GM23248 (cell line): ENCODE results near the gene IL6R. TPM values are rescaled to one million over a fixed set of nuclear protein-coding genes. Genes with fewer than 3 reads are reported as not detected.

Source experiments
- DNase-seq: peaks from one replicate; pipeline ENCODE4 v3.0.0-alpha.2; 2015
- H2AFZ ChIP-seq: fragments of 200-600 bp; sonication (generic); 2 replicates; pipeline ENCODE4 v1.6.1; 2016; ENCODE audit warnings: antibody characterized with exemption
- H3F3A ChIP-seq: fragments of 200-600 bp; sonication (generic); 2 replicates; pipeline ENCODE4 v1.6.1; 2016; ENCODE audit warnings: mild to moderate bottlenecking, antibody characterized with exemption, mixed run types; ENCODE audit not compliant: insufficient read depth
- H3K27ac ChIP-seq: fragments of 200-600 bp; sonication (generic); 2 replicates; pipeline ENCODE4 v1.5.1; 2016; ENCODE audit warnings: mild to moderate bottlenecking
- H3K27me3 ChIP-seq: fragments of 200-600 bp; sonication (generic); replicated peaks from 2 replicates; pipeline ENCODE4 v1.6.1; 2016; ENCODE audit warnings: mild to moderate bottlenecking; ENCODE audit not compliant: insufficient read depth
- H3K36me3 ChIP-seq: fragments of 200-600 bp; sonication (generic); 2 replicates; pipeline ENCODE4 v1.6.1; 2016; ENCODE audit warnings: low read depth, mild to moderate bottlenecking
- H3K4me1 ChIP-seq: fragments of 200-600 bp; sonication (generic); 2 replicates; pipeline ENCODE4 v1.6.1; 2016; ENCODE audit warnings: mild to moderate bottlenecking; ENCODE audit not compliant: insufficient read depth
- H3K4me2 ChIP-seq: fragments of 200-600 bp; sonication (generic); one replicate; pipeline ENCODE4 v1.6.1; 2016; ENCODE audit warnings: mild to moderate bottlenecking; ENCODE audit not compliant: unreplicated experiment
- H3K4me3 ChIP-seq: fragments of 200-600 bp; sonication (generic); 2 replicates; pipeline ENCODE4 v1.5.1; 2016; ENCODE audit warnings: mild to moderate bottlenecking
- H3K79me2 ChIP-seq: fragments of 200-600 bp; sonication (generic); 2 replicates; pipeline ENCODE4 v1.6.1; 2016; ENCODE audit warnings: mild to moderate bottlenecking; ENCODE audit not compliant: insufficient read depth
- H3K9ac ChIP-seq: fragments of 200-600 bp; sonication (generic); 2 replicates; pipeline ENCODE4 v1.6.1; 2016; ENCODE audit warnings: mild to moderate bottlenecking
- H3K9me2 ChIP-seq: fragments of 200-600 bp; sonication (generic); 2 replicates; pipeline ENCODE4 v1.6.1; 2016; ENCODE audit warnings: mixed run types, mild to moderate bottlenecking, moderate library complexity; ENCODE audit not compliant: insufficient read depth
- H3K9me3 ChIP-seq: fragments of 200-600 bp; sonication (generic); one replicate; pipeline ENCODE4 v1.6.1; 2017; ENCODE audit warnings: low read depth
- H4K20me1 ChIP-seq: fragments of 200-600 bp; sonication (generic); 2 replicates; pipeline ENCODE4 v1.6.0; 2016; ENCODE audit not compliant: insufficient read depth
- EZH2 ChIP-seq: fragments of 200-600 bp; sonication (generic); IDR thresholded peaks from 2 replicates; pipeline ENCODE4 v1.6.1; 2018; ENCODE audit warnings: antibody characterized with exemption, mild to moderate bottlenecking; ENCODE audit not compliant: insufficient read depth, poor library complexity, severe bottlenecking
- EZH2phosphoT487 ChIP-seq: fragments of 200-600 bp; sonication (generic); IDR thresholded peaks from 2 replicates; pipeline ENCODE4 v1.6.1; 2018; ENCODE audit warnings: antibody characterized with exemption, moderate library complexity, mild to moderate bottlenecking, low read depth; ENCODE audit not compliant: insufficient read depth
- WGBS, 2 experiments: methylation state at CpG; one replicate each; pipeline ENCODE4 v1.1.6; 2015 to 2017; ENCODE audit warnings: low lambda C conversion rate in 2 of 2, low coverage in 1 of 2; ENCODE audit errors: missing lambda C conversion rate in 2 of 2; 5-methylcytosine and 5-hydroxymethylcytosine counted together
- in situ Hi-C: fragments of 300-500 bp; cut with MboI; formaldehyde crosslinking; loops from 2 replicates; pipeline ENCODE4 v1.15.0; 2020
- polyA plus RNA-seq: library from polyadenylated mRNA; unstranded; fragments of >200 nt; fragmentation: Nextera tagmentation; extraction: Ambion mirVana; gene quantifications from 2 replicates; pipeline ENCODE4 v1.2.1, GENCODE V29; 2016
- total RNA-seq: library from RNA; depleted of rRNA; stranded (reverse); fragments of >200 nt; shearing (Covaris generic); gene quantifications from 2 replicates; pipeline ENCODE4 v1.2.3, GENCODE V29; 2014

IL6R gene
- total and polyA plus RNA-seq, 2 experiments from 2014 or later = 2.1 to 8.8 TPM

DNA sequence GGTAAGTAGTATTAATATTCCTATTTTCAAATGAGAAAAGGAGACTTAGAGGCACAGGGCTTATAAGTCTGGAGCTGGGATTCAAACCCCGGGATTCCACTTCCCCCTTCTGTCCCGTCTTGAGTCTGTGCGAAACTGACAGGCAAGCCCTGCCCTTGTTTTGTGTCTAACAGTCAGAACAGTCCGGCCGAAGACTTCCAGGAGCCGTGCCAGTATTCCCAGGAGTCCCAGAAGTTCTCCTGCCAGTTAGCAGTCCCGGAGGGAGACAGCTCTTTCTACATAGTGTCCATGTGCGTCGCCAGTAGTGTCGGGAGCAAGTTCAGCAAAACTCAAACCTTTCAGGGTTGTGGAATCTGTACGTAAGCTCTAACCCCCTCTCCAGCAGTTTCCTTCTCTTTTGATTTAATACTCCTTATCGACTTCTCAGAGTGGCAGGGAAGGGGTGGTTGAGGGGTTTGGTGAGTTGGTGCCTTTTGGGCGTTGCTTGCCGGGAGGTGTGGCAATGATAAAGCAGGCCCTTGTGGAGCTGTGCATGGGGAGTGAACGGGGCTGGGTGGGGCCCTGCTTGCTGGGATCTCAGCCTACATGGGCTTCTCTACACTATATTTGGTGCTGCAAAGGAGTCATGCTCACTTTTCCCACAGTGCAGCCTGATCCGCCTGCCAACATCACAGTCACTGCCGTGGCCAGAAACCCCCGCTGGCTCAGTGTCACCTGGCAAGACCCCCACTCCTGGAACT, 29.4 kb downstream of the IL6R start:
- TF ChIP-seq EZH2 = no peak
- no peak for TF ChIP-seq EZH2phosphoT487
- DNase-seq = peak; percentile 77
- peaks cover 27% of the 10 kb centered on the region for H3K4me1 ChIP-seq
- peak overlapping the region; percentile 20 for H3K27ac ChIP-seq
- H3K27me3 ChIP-seq = no peaks in the 10 kb centered on the region
- no peak overlapping the region for H2AFZ ChIP-seq
- no peak overlapping the region for H3K4me3 ChIP-seq
- H4K20me1 ChIP-seq = no peaks in the 10 kb centered on the region
- peak overlapping the region; percentile 12 for H3K4me2 ChIP-seq
- WGBS, 2 experiments = 36 to 37% methylated on average over 17 to 18 of the region's 18 CpGs
- H3K9me2 ChIP-seq = no peaks in the 10 kb centered on the region
- H3K9ac ChIP-seq = peak overlapping the region; percentile 13; the same call in 1 of the 2 replicates
- H3K79me2 ChIP-seq = no peaks in the 10 kb centered on the region
- H3K9me3 ChIP-seq = no peaks in the 10 kb centered on the region
- no peaks in the 10 kb centered on the region for H3K36me3 ChIP-seq
- in situ Hi-C loops = no loop called here
- H3F3A ChIP-seq = peaks cover 27% of the 10 kb centered on the region

DNA sequence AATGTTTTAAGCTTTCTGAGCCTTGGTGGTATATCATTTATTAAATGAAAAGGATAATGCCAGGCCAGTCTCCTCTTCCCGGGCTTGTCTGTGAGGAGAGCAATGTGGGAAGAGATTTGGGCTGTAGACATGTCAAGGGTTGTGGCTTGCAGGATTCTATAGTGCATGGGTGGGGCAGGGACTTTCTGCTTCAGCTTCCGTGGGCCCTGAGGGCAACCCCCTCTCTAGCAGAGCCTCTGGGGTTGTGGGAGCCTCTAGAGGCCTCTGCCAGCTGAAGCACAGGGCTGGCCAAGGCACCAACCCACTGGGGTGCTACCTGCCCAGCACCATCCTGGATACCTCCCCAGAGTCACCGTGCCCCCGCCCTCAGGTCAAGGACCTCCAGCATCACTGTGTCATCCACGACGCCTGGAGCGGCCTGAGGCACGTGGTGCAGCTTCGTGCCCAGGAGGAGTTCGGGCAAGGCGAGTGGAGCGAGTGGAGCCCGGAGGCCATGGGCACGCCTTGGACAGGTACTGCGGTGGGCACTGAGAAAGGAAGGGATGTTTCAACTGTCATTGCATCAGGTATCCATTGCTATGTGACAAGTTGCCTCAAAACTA, 30.6 kb downstream of the IL6R start:
- Histone ChIP-seq H3K9ac (no peak overlapping the region), H3K4me1 (peaks cover 25% of the 10 kb centered on the region), H2AFZ (no peak overlapping the region), H3K4me3 (no peak overlapping the region), H3K9me3 (no peaks in the 10 kb centered on the region), H3F3A (peaks cover 23% of the 10 kb centered on the region), H3K79me2 (no peaks in the 10 kb centered on the region), H4K20me1 (no peaks in the 10 kb centered on the region), H3K9me2 (no peaks in the 10 kb centered on the region), H3K4me2 (no peak overlapping the region), H3K36me3 (no peaks in the 10 kb centered on the region), H3K27me3 (no peaks in the 10 kb centered on the region), H3K27ac (no peak overlapping the region)
- in situ Hi-C loops = no loop called here
- DNase-seq = no peak
- 98% methylated on average over 14 to 15 of the region's 15 CpGs for whole genome bisulfite sequencing, 2 experiments
- TF ChIP-seq EZH2phosphoT487 = no peak
- TF ChIP-seq EZH2 = no peak

DNA sequence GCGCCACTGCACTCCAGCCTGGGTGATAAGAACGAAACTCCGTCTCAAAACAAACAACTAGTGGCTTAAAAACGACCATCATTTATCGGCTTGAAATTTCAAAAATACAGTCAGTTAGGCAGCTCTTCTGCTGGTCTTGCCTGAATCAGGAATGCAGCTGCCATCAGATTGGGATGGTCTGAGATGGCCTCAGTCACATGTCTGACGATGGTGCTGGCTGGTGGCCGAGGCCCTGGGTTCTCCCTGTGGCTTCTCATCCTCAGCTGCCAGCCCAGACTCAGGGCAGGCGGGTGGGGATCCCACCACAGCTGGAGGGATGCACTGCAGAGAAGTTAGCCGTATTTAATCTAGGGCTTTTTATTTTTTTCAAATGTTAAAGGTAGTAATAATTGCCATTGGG, 31.3 kb downstream of the IL6R start:
- Histone ChIP-seq H3K36me3 (no peaks in the 10 kb centered on the region), H3K4me3 (no peak overlapping the region), H3K9me2 (no peaks in the 10 kb centered on the region), H3K79me2 (no peaks in the 10 kb centered on the region), H3K27me3 (no peaks in the 10 kb centered on the region), H3K9me3 (no peaks in the 10 kb centered on the region), H3K4me2 (no peak overlapping the region), H3K9ac (no peak overlapping the region), H2AFZ (no peak overlapping the region), H3K27ac (no peak overlapping the region), H3F3A (peaks cover 17% of the 10 kb centered on the region), H4K20me1 (no peaks in the 10 kb centered on the region), H3K4me1 (peaks cover 18% of the 10 kb centered on the region)
- TF ChIP-seq EZH2phosphoT487 (no peak), EZH2 (no peak)
- in situ Hi-C loops = no loop called here
- WGBS, 2 experiments = 81 to 82% methylated on average over 9 of the region's 9 CpGs
- DNase-seq = no peak

DNA sequence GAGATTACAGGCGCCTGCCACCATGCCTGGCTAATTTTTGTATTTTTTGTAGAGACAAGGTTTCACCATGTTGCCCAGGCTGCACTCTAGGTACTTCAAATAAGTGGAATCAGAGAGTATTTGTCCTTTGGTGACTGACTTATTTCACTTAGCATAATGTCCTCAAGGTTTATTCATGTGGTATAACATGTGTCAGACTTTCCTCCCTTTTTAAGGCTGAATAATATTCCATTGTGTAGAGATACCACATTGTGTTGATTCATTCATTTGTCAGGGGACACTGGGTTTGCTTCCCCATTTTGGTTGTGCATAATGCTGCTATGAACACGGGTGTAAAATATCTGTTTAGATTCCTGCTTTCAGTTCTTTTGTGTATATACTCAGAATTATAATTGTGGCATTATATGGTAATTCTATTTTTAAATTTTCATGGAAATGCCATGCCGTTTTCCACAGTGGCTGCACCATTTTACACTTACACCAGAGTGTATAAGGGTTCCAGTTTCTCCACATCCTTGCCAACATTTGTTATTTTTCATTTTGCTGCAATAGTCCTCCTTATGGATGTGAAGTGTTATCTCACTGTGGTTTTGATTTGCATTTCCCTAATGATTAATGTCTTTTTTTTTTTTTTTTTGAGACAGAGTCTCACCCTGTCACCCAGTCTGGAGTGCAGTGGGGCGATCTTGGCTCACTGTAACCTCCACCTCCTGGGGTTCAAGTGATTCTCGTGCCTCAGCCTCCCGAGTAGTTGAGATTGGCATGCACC, 35.1 kb downstream of the IL6R start:
- H3K36me3 ChIP-seq = no peaks in the 10 kb centered on the region
- no peak overlapping the region for H3K4me3 ChIP-seq
- H3F3A ChIP-seq = no peaks in the 10 kb centered on the region
- H3K79me2 ChIP-seq = no peaks in the 10 kb centered on the region
- no peak overlapping the region for H3K27ac ChIP-seq
- no peaks in the 10 kb centered on the region for H4K20me1 ChIP-seq
- in situ Hi-C loops = no loop called here
- H3K4me1 ChIP-seq = peaks cover 26% of the 10 kb centered on the region
- no peaks in the 10 kb centered on the region for H3K9me2 ChIP-seq
- no peak overlapping the region for H2AFZ ChIP-seq
- TF ChIP-seq EZH2 (no peak), EZH2phosphoT487 (no peak)
- H3K27me3 ChIP-seq = no peaks in the 10 kb centered on the region
- no peak overlapping the region for H3K9ac ChIP-seq
- no peaks in the 10 kb centered on the region for H3K9me3 ChIP-seq
- 76 to 78% methylated on average over 6 of the region's 6 CpGs for WGBS, 2 experiments
- no peak for DNase-seq
- no peak overlapping the region for H3K4me2 ChIP-seq
